Cardiac muscle cell (in vitro differentiated cells and primary cell): ENCODE measurements around the gene TSPAN9. TPM values are rescaled to one million over a fixed set of nuclear protein-coding genes. Genes with fewer than 3 reads are reported as not detected.

ENCODE experiments used
- DNase-seq, 2 donors: peaks; one replicate each; pipeline versions ENCODE4 v3.0.0 to v3.0.0-alpha.2; 2010 to 2017; ENCODE audit warnings: low read depth in 1 of 2, low spot score in 1 of 2
- H3K27ac ChIP-seq: fragments of 200-600 bp; sonication (generic); 2 replicates; pipeline ENCODE4 v1.5.1; 2016
- H3K27me3 ChIP-seq: fragments of 200-600 bp; sonication (generic); 2 replicates; pipeline ENCODE4 v1.6.0; 2016; ENCODE audit warnings: control low read depth
- H3K36me3 ChIP-seq: fragments of 200-600 bp; sonication (generic); 2 replicates; pipeline ENCODE4 v1.5.1; 2016; ENCODE audit warnings: control low read depth
- H3K4me1 ChIP-seq: fragments of 200-600 bp; sonication (generic); 2 replicates; pipeline ENCODE4 v1.8.1; 2017; ENCODE audit warnings: low read depth, mild to moderate bottlenecking, mixed run types
- H3K4me3 ChIP-seq: fragments of 200-600 bp; sonication (generic); 2 replicates; pipeline ENCODE4 v1.5.1; 2016; ENCODE audit warnings: mild to moderate bottlenecking
- H3K9me3 ChIP-seq: fragments of 200-600 bp; sonication (generic); 2 replicates; pipeline ENCODE4 v1.5.1; 2017; ENCODE audit warnings: low read depth, mild to moderate bottlenecking, control low read depth
- CTCF ChIP-seq: IDR thresholded peaks from 2 replicates; pipeline ENCODE4 v1.5.1; 2012; ENCODE audit warnings: low read depth, mild to moderate bottlenecking, low read length
- polyA plus RNA-seq: library from polyadenylated mRNA; unstranded; fragments of >200 nt; fragmentation: Nextera tagmentation; extraction: Ambion mirVana; gene quantifications from 2 replicates; pipeline ENCODE4 v1.2.1, GENCODE V29; 2016
- total RNA-seq: library from RNA; depleted of rRNA; stranded (reverse); fragments of >200 nt; gene quantifications from 2 replicates; pipeline ENCODE4 v1.2.3, GENCODE V29; 2016

TSPAN9 gene
- total and polyA plus RNA-seq, 2 experiments from 2014 or later: 13.3 to 199 TPM

- Histone ChIP-seq H3K27me3 (no peaks in the 10 kb centered on the region), H3K4me1 (peaks cover 65% of the 10 kb centered on the region), H3K9me3 (no peaks in the 10 kb centered on the region), H3K36me3 (no peaks in the 10 kb centered on the region), H3K27ac (peak overlapping the region; percentile 55), H3K4me3 (no peak overlapping the region)
- no peak for TF ChIP-seq CTCF
- DNase-seq: no peak
Observed at GRCh38 chr12:3250034-3250433, 172.9 kb downstream of the TSPAN9 start.

- no peaks in the 10 kb centered on the region for H3K36me3 ChIP-seq
- H3K9me3 ChIP-seq: no peaks in the 10 kb centered on the region
- no peak overlapping the region for H3K4me3 ChIP-seq
- peaks cover 70% of the 10 kb centered on the region for H3K4me1 ChIP-seq
- TF ChIP-seq CTCF: no peak
- peak overlapping the region; percentile 92 for H3K27ac ChIP-seq
- no peaks in the 10 kb centered on the region for H3K27me3 ChIP-seq
- no peak for DNase-seq
Observed at GRCh38 chr12:3250576-3250975, 173.4 kb downstream of the TSPAN9 start.

- Histone ChIP-seq H3K4me1 (peaks cover 75% of the 10 kb centered on the region), H3K9me3 (no peaks in the 10 kb centered on the region), H3K27ac (peak overlapping the region; percentile 92), H3K27me3 (no peaks in the 10 kb centered on the region), H3K4me3 (no peak overlapping the region), H3K36me3 (no peaks in the 10 kb centered on the region)
- DNase-seq: no peak
- no peak for TF ChIP-seq CTCF
Observed at GRCh38 chr12:3251067-3251466, 173.9 kb downstream of the TSPAN9 start.

- H3K36me3 ChIP-seq: no peaks in the 10 kb centered on the region
- peak overlapping the region; percentile 92 for H3K27ac ChIP-seq
- H3K4me1 ChIP-seq: peaks cover 81% of the 10 kb centered on the region
- no peak for DNase-seq
- no peaks in the 10 kb centered on the region for H3K27me3 ChIP-seq
- TF ChIP-seq CTCF: no peak
- H3K4me3 ChIP-seq: no peak overlapping the region
- H3K9me3 ChIP-seq: no peaks in the 10 kb centered on the region
Observed at GRCh38 chr12:3251691-3252090, 174.5 kb downstream of the TSPAN9 start.

GRCh38 chr12:3252450-3252891 is 175.3 kb downstream of the TSPAN9 start:
- H3K4me1 ChIP-seq: peaks cover 87% of the 10 kb centered on the region

More at GRCh38 chr12:3252450-3252891, 175.3 kb downstream of the TSPAN9 start:
- no peak for TF ChIP-seq CTCF
- Histone ChIP-seq H3K27ac (peak overlapping the region; percentile 92), H3K4me3 (no peak overlapping the region), H3K36me3 (no peaks in the 10 kb centered on the region), H3K27me3 (no peaks in the 10 kb centered on the region), H3K9me3 (no peaks in the 10 kb centered on the region)
- peak; percentile 61 to 86 for DNase-seq
